AG09319 (cell line): ENCODE results near the gene SNUPN.

Experiments
- DNase-seq: peaks from one replicate; pipeline ENCODE4 v3.0.0-alpha.2; 2010; ENCODE audit warnings: low read depth; ENCODE audit errors: extremely low read depth
- CTCF ChIP-seq: IDR thresholded peaks from 2 replicates; pipeline ENCODE4 v1.5.1; 2011; ENCODE audit warnings: low read depth, mild to moderate bottlenecking, inconsistent platforms, low read length, moderate library complexity

The SNUPN gene

GRCh38 chr15:75622505-75622904 is 3.0 kb downstream of the SNUPN start:
- no peak for TF ChIP-seq CTCF
- no peak for DNase-seq

- TF ChIP-seq CTCF = peak; percentile 48
- peak; percentile 86 for DNase-seq
Observed at GRCh38 chr15:75620841-75621391, 4.6 kb downstream of the SNUPN start.

GRCh38 chr15:75620058-75620820 is 5.3 kb downstream of the SNUPN start:
- no peak for TF ChIP-seq CTCF

GRCh38 chr15:75616766-75617165 is 8.8 kb downstream of the SNUPN start:
- no peak for DNase-seq
- TF ChIP-seq CTCF = no peak

More at GRCh38 chr15:75620058-75620820, 5.3 kb downstream of the SNUPN start:
- DNase-seq = no peak

GRCh38 chr15:75606711-75607699 is 18.5 kb downstream of the SNUPN start:
- TF ChIP-seq CTCF = no peak
- no peak for DNase-seq

GRCh38 chr15:75606026-75606425 is 19.5 kb downstream of the SNUPN start:
- DNase-seq = no peak
- no peak for TF ChIP-seq CTCF

- no peak for TF ChIP-seq CTCF
- DNase-seq = no peak
Observed at GRCh38 chr15:75599401-75599800, 26.1 kb downstream of the SNUPN start.
